ENCODE results near the gene CCDC182. TPM values are rescaled to one million over a fixed set of nuclear protein-coding genes. Genes with fewer than 3 reads are reported as not detected.

The CCDC182 gene
- total and polyA plus RNA-seq, 2 experiments from 2014 or later = not detected

- TF ChIP-seq CTCF (conservative IDR thresholded peaks at IDR 0.05; ENCODE audit: low read depth in 2 of 2) (no peak), EZH2 (IDR thresholded peaks at IDR 0.05; ENCODE audit: low read depth, unreplicated experiment) (no peak), NANOG (IDR thresholded peaks at IDR 0.05; ENCODE audit: borderline replicate concordance) (no peak)
Observed at GRCh38 chr17:57707892-57708291, 37.2 kb downstream of the CCDC182 start (continued).

GRCh38 chr17:57706761-57707160, 38.3 kb downstream of the CCDC182 start:
- Histone ChIP-seq H3F3A (replicated peaks; ENCODE audit: low read depth) (no peaks in the 10 kb centered on the region), H4K20me1 (replicated peaks; ENCODE audit: insufficient read depth) (no peaks in the 10 kb centered on the region), H3K27ac (ENCODE audit: low read depth) (no peak overlapping the region), H2AFZ (no peak overlapping the region), H3K4me2 (no peak overlapping the region), H3K4me1 (ENCODE audit: insufficient read depth) (peaks cover 13% of the 10 kb centered on the region), H3K36me3 (ENCODE audit: insufficient read depth) (no peaks in the 10 kb centered on the region), H3K27me3 (ENCODE audit: insufficient read depth) (no peaks in the 10 kb centered on the region), H3K9me2 (ENCODE audit: insufficient read depth) (no peaks in the 10 kb centered on the region), H3K4me3 (no peak overlapping the region), H3K79me2 (replicated peaks; ENCODE audit: insufficient read depth) (no peaks in the 10 kb centered on the region)
- no peak for ATAC-seq
- Mint-ChIP-seq H3K27me3 (ENCODE audit: insufficient read depth, low read depth, poor library complexity) (peaks cover 3% of the 10 kb centered on the region), H3K4me3 (no peak overlapping the region), H3K36me3 (ENCODE audit: low read depth) (no peaks in the 10 kb centered on the region), H3K4me1 (peaks cover 22% of the 10 kb centered on the region), H3K9me3 (no peaks in the 10 kb centered on the region), H3K27ac (no peak overlapping the region)
- no peak for DNase-seq (ENCODE audit: low spot score)
- TF ChIP-seq NANOG (IDR thresholded peaks at IDR 0.05; ENCODE audit: borderline replicate concordance) (no peak), ETS1 (IDR thresholded peaks at IDR 0.05) (no peak), EZH2phosphoT487 (IDR thresholded peaks at IDR 0.05; ENCODE audit: unreplicated experiment) (no peak), POLR2AphosphoS5 (IDR thresholded peaks at IDR 0.05; ENCODE audit: low read depth) (no peak), ZNF114 (CRISPR knock-in tag; IDR thresholded peaks at IDR 0.05) (no peak), EZH2 (IDR thresholded peaks at IDR 0.05; ENCODE audit: low read depth, unreplicated experiment) (no peak), ZNF462 (CRISPR knock-in tag; IDR thresholded peaks at IDR 0.05) (no peak)
